ENCODE data around the gene GRAP.

GRAP gene

DNA sequence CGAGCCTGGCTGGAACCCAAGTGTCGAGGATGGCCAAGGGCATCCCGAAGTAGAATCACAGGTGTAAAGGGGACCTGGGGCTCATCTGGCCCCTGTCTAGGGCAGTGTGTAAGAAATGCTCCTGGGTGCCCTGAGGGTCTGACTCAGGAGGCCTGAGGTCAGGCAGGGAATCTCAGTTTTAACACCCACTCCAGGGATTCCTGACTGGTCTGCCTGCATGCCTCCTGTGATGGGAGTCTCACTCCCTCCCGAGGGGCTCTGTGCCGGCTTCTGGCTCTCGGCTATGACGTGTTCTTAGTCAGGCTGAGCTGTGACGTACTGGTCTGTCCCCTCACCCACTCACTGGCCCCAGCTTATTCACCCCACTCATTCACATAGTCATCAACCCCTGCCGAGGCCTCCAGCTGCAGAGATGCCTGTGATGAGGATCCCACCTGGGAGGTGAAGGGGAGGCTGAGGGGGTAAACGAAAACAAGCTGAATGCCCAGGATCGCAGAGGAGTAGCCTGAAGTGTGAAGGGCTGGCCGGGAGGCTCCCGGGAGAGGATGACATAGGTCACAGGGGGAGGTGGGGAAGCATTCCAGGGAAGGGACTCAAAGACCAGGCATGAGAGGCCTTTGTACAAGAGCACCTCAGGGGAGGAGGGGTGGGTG lies 65.9 kb downstream of the GRAP start:
- no peak for TF ChIP-seq POLR2A (IDR thresholded peaks at IDR 0.05; ENCODE audit: extremely low read depth, insufficient read length)
- TF ChIP-seq, protein P1, sequence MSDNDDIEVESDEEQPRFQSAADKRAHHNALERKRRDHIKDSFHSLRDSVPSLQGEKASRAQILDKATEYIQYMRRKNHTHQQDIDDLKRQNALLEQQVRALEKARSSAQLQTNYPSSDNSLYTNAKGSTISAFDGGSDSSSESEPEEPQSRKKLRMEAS (IDR thresholded peaks at IDR 0.05; ENCODE audit: low read depth, low read length): no peak
- TF ChIP-seq MYC (IDR thresholded peaks at IDR 0.05; ENCODE audit: low read depth, low read length): no peak
- TF ChIP-seq, protein P2, sequence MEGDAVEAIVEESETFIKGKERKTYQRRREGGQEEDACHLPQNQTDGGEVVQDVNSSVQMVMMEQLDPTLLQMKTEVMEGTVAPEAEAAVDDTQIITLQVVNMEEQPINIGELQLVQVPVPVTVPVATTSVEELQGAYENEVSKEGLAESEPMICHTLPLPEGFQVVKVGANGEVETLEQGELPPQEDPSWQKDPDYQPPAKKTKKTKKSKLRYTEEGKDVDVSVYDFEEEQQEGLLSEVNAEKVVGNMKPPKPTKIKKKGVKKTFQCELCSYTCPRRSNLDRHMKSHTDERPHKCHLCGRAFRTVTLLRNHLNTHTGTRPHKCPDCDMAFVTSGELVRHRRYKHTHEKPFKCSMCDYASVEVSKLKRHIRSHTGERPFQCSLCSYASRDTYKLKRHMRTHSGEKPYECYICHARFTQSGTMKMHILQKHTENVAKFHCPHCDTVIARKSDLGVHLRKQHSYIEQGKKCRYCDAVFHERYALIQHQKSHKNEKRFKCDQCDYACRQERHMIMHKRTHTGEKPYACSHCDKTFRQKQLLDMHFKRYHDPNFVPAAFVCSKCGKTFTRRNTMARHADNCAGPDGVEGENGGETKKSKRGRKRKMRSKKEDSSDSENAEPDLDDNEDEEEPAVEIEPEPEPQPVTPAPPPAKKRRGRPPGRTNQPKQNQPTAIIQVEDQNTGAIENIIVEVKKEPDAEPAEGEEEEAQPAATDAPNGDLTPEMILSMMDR (IDR thresholded peaks at IDR 0.05; ENCODE audit: low read depth, low read length): no peak
- no peak for DNase-seq (ENCODE audit: low read depth)
- H3K4me3 ChIP-seq (ENCODE audit: low read depth, low read length): no peak overlapping the region

GRCh38 chr17:18978655-18979054 lies 68.1 kb downstream of the GRAP start:
- H3K4me3 ChIP-seq (ENCODE audit: low read depth, low read length): no peak overlapping the region
- DNase-seq (ENCODE audit: low read depth): no peak
- TF ChIP-seq, protein P2 (IDR thresholded peaks at IDR 0.05; ENCODE audit: low read depth, low read length): no peak
- TF ChIP-seq POLR2A (IDR thresholded peaks at IDR 0.05; ENCODE audit: extremely low read depth, insufficient read length) (no peak), MYC (IDR thresholded peaks at IDR 0.05; ENCODE audit: low read depth, low read length) (no peak)
- TF ChIP-seq, protein P1 (IDR thresholded peaks at IDR 0.05; ENCODE audit: low read depth, low read length): no peak

GRCh38 chr17:18978050-18978449 lies 68.7 kb downstream of the GRAP start:
- no peak for TF ChIP-seq MYC (IDR thresholded peaks at IDR 0.05; ENCODE audit: low read depth, low read length)
- TF ChIP-seq, protein P2 (IDR thresholded peaks at IDR 0.05; ENCODE audit: low read depth, low read length): no peak
- no peak for TF ChIP-seq POLR2A (IDR thresholded peaks at IDR 0.05; ENCODE audit: extremely low read depth, insufficient read length)
- TF ChIP-seq, protein P1 (IDR thresholded peaks at IDR 0.05; ENCODE audit: low read depth, low read length): no peak
- no peak for DNase-seq (ENCODE audit: low read depth)
- no peak overlapping the region for H3K4me3 ChIP-seq (ENCODE audit: low read depth, low read length)

- DNase-seq (ENCODE audit: low read depth): no peak
- TF ChIP-seq MYC (IDR thresholded peaks at IDR 0.05; ENCODE audit: low read depth, low read length) (no peak), POLR2A (IDR thresholded peaks at IDR 0.05; ENCODE audit: extremely low read depth, insufficient read length) (no peak)
- TF ChIP-seq, protein P2 (IDR thresholded peaks at IDR 0.05; ENCODE audit: low read depth, low read length): no peak
- H3K4me3 ChIP-seq (ENCODE audit: low read depth, low read length): no peak overlapping the region
Measured at GRCh38 chr17:18977646-18978045, 69.1 kb downstream of the GRAP start.

GRCh38 chr17:18977021-18977420 lies 69.7 kb downstream of the GRAP start:
- no peak for TF ChIP-seq MYC (IDR thresholded peaks at IDR 0.05; ENCODE audit: low read depth, low read length)
- TF ChIP-seq, protein P1 (IDR thresholded peaks at IDR 0.05; ENCODE audit: low read depth, low read length): no peak
- no peak for TF ChIP-seq POLR2A (IDR thresholded peaks at IDR 0.05; ENCODE audit: extremely low read depth, insufficient read length)
- TF ChIP-seq, protein P2 (IDR thresholded peaks at IDR 0.05; ENCODE audit: low read depth, low read length): no peak
- no peak overlapping the region for H3K4me3 ChIP-seq (ENCODE audit: low read depth, low read length)
- no peak for DNase-seq (ENCODE audit: low read depth)
